ENCODE data around the gene CNTNAP2.

CNTNAP2 gene

GRCh38 chr7:147805996-147806576, 1689.5 kb downstream of the CNTNAP2 start:
- no peak overlapping the region for H3K4me3 Mint-ChIP-seq
- no peak for ATAC-seq (replicated peaks)
- H3K4me1 Mint-ChIP-seq: no peaks in the 10 kb centered on the region
- H3K9me3 Mint-ChIP-seq: peaks cover 4% of the 10 kb centered on the region in 2 donors
- H3K27ac Mint-ChIP-seq: no peak overlapping the region
- H3K36me3 Mint-ChIP-seq: no peaks in the 10 kb centered on the region
- no peaks in the 10 kb centered on the region for H3K27me3 Mint-ChIP-seq
- no peak for DNase-seq

- ATAC-seq (replicated peaks) (no peak), DNase-seq (no peak)
- no peaks in the 10 kb centered on the region for H3K4me1 Mint-ChIP-seq
- H3K27ac Mint-ChIP-seq: no peak overlapping the region
- H3K4me3 Mint-ChIP-seq: no peak overlapping the region
- H3K36me3 Mint-ChIP-seq: no peaks in the 10 kb centered on the region
- no peaks in the 10 kb centered on the region for H3K27me3 Mint-ChIP-seq
- H3K9me3 Mint-ChIP-seq: peaks cover 4% of the 10 kb centered on the region in 2 donors
These were observed 1693.2 kb downstream of the CNTNAP2 start for GRCh38 chr7:147809786-147810185.

- no peak for ATAC-seq (replicated peaks)
- Mint-ChIP-seq H3K27me3 (no peaks in the 10 kb centered on the region), H3K36me3 (no peaks in the 10 kb centered on the region), H3K9me3 (peaks cover 4% of the 10 kb centered on the region in 2 donors), H3K4me1 (no peaks in the 10 kb centered on the region), H3K4me3 (no peak overlapping the region), H3K27ac (no peak overlapping the region)
- DNase-seq: no peak
These were observed 1693.7 kb downstream of the CNTNAP2 start for GRCh38 chr7:147810269-147810668.

- Mint-ChIP-seq H3K4me1 (no peaks in the 10 kb centered on the region), H3K27me3 (no peaks in the 10 kb centered on the region), H3K9me3 (no peaks in the 10 kb centered on the region), H3K36me3 (no peaks in the 10 kb centered on the region), H3K27ac (no peak overlapping the region), H3K4me3 (no peak overlapping the region)
- ATAC-seq (replicated peaks): no peak
- no peak for DNase-seq
These were observed 1695.3 kb downstream of the CNTNAP2 start for GRCh38 chr7:147811923-147812322.

GRCh38 chr7:147813316-147813715, 1696.7 kb downstream of the CNTNAP2 start:
- H3K27ac Mint-ChIP-seq: no peak overlapping the region
- no peak for ATAC-seq (replicated peaks)
- H3K4me3 Mint-ChIP-seq: no peak overlapping the region
- no peaks in the 10 kb centered on the region for H3K27me3 Mint-ChIP-seq
- DNase-seq: no peak
- H3K36me3 Mint-ChIP-seq: no peaks in the 10 kb centered on the region
- no peaks in the 10 kb centered on the region for H3K9me3 Mint-ChIP-seq
- H3K4me1 Mint-ChIP-seq: no peaks in the 10 kb centered on the region

- Mint-ChIP-seq H3K36me3 (no peaks in the 10 kb centered on the region), H3K4me1 (no peaks in the 10 kb centered on the region), H3K27me3 (no peaks in the 10 kb centered on the region), H3K27ac (no peak overlapping the region), H3K9me3 (peaks cover 0 to 2% of the 10 kb centered on the region in 2 donors), H3K4me3 (no peak overlapping the region)
- DNase-seq (no peak), ATAC-seq (replicated peaks) (no peak)
These were observed 1701.7 kb downstream of the CNTNAP2 start for GRCh38 chr7:147818317-147818716.

GRCh38 chr7:147824671-147825070, 1708.1 kb downstream of the CNTNAP2 start:
- H3K36me3 Mint-ChIP-seq: no peaks in the 10 kb centered on the region
- ATAC-seq (replicated peaks) (no peak), DNase-seq (no peak)
- H3K27me3 Mint-ChIP-seq: no peaks in the 10 kb centered on the region
- no peaks in the 10 kb centered on the region for H3K4me1 Mint-ChIP-seq
- H3K4me3 Mint-ChIP-seq: no peak overlapping the region
- peaks cover 3% of the 10 kb centered on the region in 2 donors for H3K9me3 Mint-ChIP-seq
- H3K27ac Mint-ChIP-seq: no peak overlapping the region

GRCh38 chr7:147829016-147829415, 1712.4 kb downstream of the CNTNAP2 start:
- Mint-ChIP-seq H3K27ac (no peak overlapping the region), H3K4me1 (no peaks in the 10 kb centered on the region), H3K4me3 (no peak overlapping the region), H3K36me3 (no peaks in the 10 kb centered on the region), H3K27me3 (no peaks in the 10 kb centered on the region), H3K9me3 (peaks cover 1 to 3% of the 10 kb centered on the region in 2 donors)
- DNase-seq: no peak
- ATAC-seq (replicated peaks): no peak

- Mint-ChIP-seq H3K27ac (no peak overlapping the region), H3K27me3 (no peaks in the 10 kb centered on the region), H3K4me1 (no peaks in the 10 kb centered on the region), H3K9me3 (peaks cover 11 to 16% of the 10 kb centered on the region in 2 donors), H3K4me3 (no peak overlapping the region), H3K36me3 (no peaks in the 10 kb centered on the region)
- ATAC-seq (replicated peaks): no peak
- no peak for DNase-seq
These were observed 1717.0 kb downstream of the CNTNAP2 start for GRCh38 chr7:147833557-147833956.

GRCh38 chr7:147833970-147834369, 1717.4 kb downstream of the CNTNAP2 start:
- DNase-seq (no peak), ATAC-seq (replicated peaks) (no peak)
- Mint-ChIP-seq H3K9me3 (peaks cover 12 to 17% of the 10 kb centered on the region in 2 donors), H3K4me3 (no peak overlapping the region), H3K36me3 (no peaks in the 10 kb centered on the region), H3K27ac (no peak overlapping the region), H3K4me1 (no peaks in the 10 kb centered on the region), H3K27me3 (no peaks in the 10 kb centered on the region)

GRCh38 chr7:147852833-147853232, 1736.2 kb downstream of the CNTNAP2 start:
- no peaks in the 10 kb centered on the region for H3K4me1 Mint-ChIP-seq
- no peak for ATAC-seq (replicated peaks)
- H3K9me3 Mint-ChIP-seq: peaks cover 2% of the 10 kb centered on the region in 2 donors
- H3K27me3 Mint-ChIP-seq: no peaks in the 10 kb centered on the region
- DNase-seq: no peak
- no peak overlapping the region for H3K27ac Mint-ChIP-seq
- H3K36me3 Mint-ChIP-seq: no peaks in the 10 kb centered on the region
- H3K4me3 Mint-ChIP-seq: no peak overlapping the region

GRCh38 chr7:147857152-147858140, 1740.8 kb downstream of the CNTNAP2 start:
- DNase-seq (no peak), ATAC-seq (replicated peaks) (no peak)
- Mint-ChIP-seq H3K27me3 (no peaks in the 10 kb centered on the region), H3K4me1 (no peaks in the 10 kb centered on the region), H3K36me3 (no peaks in the 10 kb centered on the region), H3K9me3 (peaks cover 0 to 4% of the 10 kb centered on the region in 2 donors), H3K27ac (no peak overlapping the region), H3K4me3 (no peak overlapping the region)

- Mint-ChIP-seq H3K27me3 (no peaks in the 10 kb centered on the region), H3K9me3 (peaks cover 0 to 4% of the 10 kb centered on the region in 2 donors), H3K27ac (no peak overlapping the region), H3K4me1 (no peaks in the 10 kb centered on the region), H3K36me3 (no peaks in the 10 kb centered on the region), H3K4me3 (no peak overlapping the region)
- ATAC-seq (replicated peaks) (no peak), DNase-seq (no peak)
These were observed 1741.8 kb downstream of the CNTNAP2 start for GRCh38 chr7:147858421-147858820.

- Mint-ChIP-seq H3K27ac (no peak overlapping the region), H3K4me1 (no peaks in the 10 kb centered on the region), H3K9me3 (peaks cover 0 to 4% of the 10 kb centered on the region in 2 donors), H3K36me3 (no peaks in the 10 kb centered on the region), H3K27me3 (no peaks in the 10 kb centered on the region), H3K4me3 (no peak overlapping the region)
- no peak for DNase-seq
- ATAC-seq (replicated peaks): no peak
These were observed 1742.4 kb downstream of the CNTNAP2 start for GRCh38 chr7:147859033-147859432.

- Mint-ChIP-seq H3K9me3 (peaks cover 2 to 4% of the 10 kb centered on the region in 2 donors), H3K27ac (no peak overlapping the region), H3K4me3 (no peak overlapping the region), H3K36me3 (no peaks in the 10 kb centered on the region), H3K27me3 (no peaks in the 10 kb centered on the region), H3K4me1 (no peaks in the 10 kb centered on the region)
- DNase-seq (no peak), ATAC-seq (replicated peaks) (no peak)
These were observed 1742.9 kb downstream of the CNTNAP2 start for GRCh38 chr7:147859486-147859885.

Measured in stimulated activated naive B cell treated with anti-CD40 and anti-IgM and Interleukin-4, amounts not matched to agents 10 μg/mL and 1 μg/mL and 100 μg/mL, for 72 hours (primary cell).